GM19099 (cell line): ENCODE results near the gene JAG2.

Experiments used
- POLR2A ChIP-seq: IDR thresholded peaks from 3 replicates; pipeline ENCODE4 v1.6.1; 2011; ENCODE audit warnings: low read depth; ENCODE audit not compliant: insufficient read length; ENCODE audit errors: extremely low read depth

The JAG2 gene

GRCh38 chr14:105167303-105168092 is 1.1 kb downstream of the JAG2 start:
- TF ChIP-seq POLR2A = no peak

- TF ChIP-seq POLR2A = no peak
These were observed 1.8 kb downstream of the JAG2 start for GRCh38 chr14:105166571-105167302.

GRCh38 chr14:105165761-105166485 is 2.7 kb downstream of the JAG2 start:
- TF ChIP-seq POLR2A = no peak

GRCh38 chr14:105165134-105165704 is 3.4 kb downstream of the JAG2 start:
- TF ChIP-seq POLR2A = no peak

GRCh38 chr14:105163040-105163742 is 5.4 kb downstream of the JAG2 start:
- TF ChIP-seq POLR2A = no peak

GRCh38 chr14:105162669-105162979 is 6.0 kb downstream of the JAG2 start:
- TF ChIP-seq POLR2A = no peak

GRCh38 chr14:105161964-105162668 is 6.5 kb downstream of the JAG2 start:
- no peak for TF ChIP-seq POLR2A

- no peak for TF ChIP-seq POLR2A
These were observed 7.3 kb downstream of the JAG2 start for GRCh38 chr14:105161309-105161708.

GRCh38 chr14:105160776-105161175 is 7.8 kb downstream of the JAG2 start:
- TF ChIP-seq POLR2A = no peak

GRCh38 chr14:105159344-105159743 is 9.2 kb downstream of the JAG2 start:
- TF ChIP-seq POLR2A = no peak

GRCh38 chr14:105158794-105159193 is 9.8 kb downstream of the JAG2 start:
- TF ChIP-seq POLR2A = no peak

- TF ChIP-seq POLR2A = no peak
These were observed 10.7 kb downstream of the JAG2 start for GRCh38 chr14:105157872-105158271.

- TF ChIP-seq POLR2A = no peak
These were observed 11.9 kb downstream of the JAG2 start for GRCh38 chr14:105156414-105157375.

GRCh38 chr14:105155681-105156413 is 12.7 kb downstream of the JAG2 start:
- TF ChIP-seq POLR2A = no peak
